ELF-1 (cell line): Measurements from ENCODE around the gene PCSK4.
"Not testable (repeated sequence)": the region's sequence is repeated elsewhere in the genome, so short reads cannot be mapped to it uniquely, and the experiment has no call there.

Source experiments
- DNase-seq: peaks from one replicate; pipeline ENCODE4 v3.0.0-alpha.2; 2016; ENCODE audit warnings: low read depth, low spot score

PCSK4 gene

DNA sequence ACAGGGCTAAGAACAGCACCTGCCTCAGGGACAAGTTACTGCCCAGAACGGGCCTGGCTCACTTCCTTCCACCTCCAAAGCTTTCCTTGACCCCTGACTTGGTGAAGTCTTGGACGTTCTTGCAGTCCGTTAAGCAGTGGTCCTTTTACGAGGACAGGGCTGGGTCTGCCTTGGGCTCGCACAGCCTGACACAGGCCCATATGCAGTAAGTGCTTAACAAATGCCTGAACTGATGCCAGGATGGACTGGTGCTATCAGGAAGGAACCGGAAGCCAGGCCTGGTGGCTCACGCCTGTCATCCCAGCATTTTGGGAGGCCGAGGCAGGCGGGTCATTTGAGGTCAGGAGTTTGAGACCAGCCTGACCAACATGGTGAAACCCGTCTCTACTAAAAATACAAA is 31.9 kb upstream of the PCSK4 start:
- DNase-seq = no peak

DNA sequence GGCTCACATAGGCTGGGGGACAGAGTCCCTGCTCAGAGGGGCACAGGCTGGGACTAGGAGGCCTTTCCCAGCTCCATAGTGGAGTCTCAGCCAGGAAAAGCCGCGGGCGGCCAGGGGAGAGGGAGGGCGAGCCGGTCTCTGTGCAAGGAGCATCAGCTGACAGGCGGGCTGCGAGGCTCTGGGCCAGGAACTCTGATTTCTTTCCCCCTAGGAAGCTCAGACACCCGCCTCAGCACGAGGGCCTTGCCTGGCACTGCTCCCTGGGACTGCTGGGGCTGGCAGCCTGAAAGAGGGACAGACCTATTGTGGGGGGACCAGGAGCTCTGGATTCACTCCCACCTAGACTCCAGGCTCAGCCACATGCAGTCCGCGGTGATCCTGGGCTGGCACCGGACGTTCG is 31.5 kb upstream of the PCSK4 start:
- no peak for DNase-seq

DNA sequence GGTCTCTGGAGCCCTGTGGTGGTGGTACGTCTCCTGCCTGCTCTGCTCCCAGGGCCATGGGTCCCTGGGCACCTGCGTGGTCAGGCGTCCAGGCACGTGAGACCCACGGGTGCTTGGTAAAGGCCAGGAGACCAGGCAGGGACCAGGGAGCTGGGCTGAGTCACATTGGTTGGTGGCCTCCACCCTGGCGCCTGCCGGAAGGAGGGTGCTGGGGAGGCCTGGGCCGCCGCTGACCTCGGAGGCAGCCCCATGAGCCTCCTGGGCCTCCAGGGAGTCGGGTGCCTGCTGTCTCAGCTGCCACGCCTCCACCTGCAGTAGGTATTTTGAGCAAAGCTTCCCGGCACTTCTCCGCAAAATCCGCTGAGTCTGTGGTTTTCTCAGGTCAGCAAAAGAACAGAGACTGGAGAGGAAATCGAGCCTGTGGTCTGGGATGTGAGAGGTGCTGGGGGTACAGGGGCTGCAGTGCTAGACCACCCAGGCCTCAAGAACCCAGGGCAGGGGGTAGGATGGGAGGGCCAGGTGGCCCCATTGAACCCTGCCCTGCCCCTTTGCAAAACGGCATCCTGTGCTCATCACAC is 30.1 kb upstream of the PCSK4 start:
- no peak for DNase-seq

DNA sequence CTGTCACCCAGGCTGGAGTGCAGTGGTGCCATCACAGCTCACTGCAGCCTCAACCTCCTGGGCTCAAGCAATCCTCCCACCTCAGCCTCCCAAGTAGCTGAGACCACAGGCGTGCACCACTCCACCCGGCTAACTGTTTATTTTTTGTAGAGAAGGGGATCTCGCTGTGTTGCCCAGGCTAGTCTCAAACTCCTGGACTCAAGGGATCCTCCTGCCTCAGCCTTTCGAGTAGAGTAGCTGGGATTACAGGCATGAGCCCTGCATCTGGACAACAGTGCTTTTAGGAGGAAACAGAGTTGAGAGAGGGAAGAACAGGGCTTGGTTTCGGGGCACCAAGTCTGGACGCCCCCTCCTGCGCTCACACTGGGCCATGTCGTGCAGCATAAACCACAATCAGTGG is 29.7 kb upstream of the PCSK4 start:
- not testable (repeated sequence) for DNase-seq

DNA sequence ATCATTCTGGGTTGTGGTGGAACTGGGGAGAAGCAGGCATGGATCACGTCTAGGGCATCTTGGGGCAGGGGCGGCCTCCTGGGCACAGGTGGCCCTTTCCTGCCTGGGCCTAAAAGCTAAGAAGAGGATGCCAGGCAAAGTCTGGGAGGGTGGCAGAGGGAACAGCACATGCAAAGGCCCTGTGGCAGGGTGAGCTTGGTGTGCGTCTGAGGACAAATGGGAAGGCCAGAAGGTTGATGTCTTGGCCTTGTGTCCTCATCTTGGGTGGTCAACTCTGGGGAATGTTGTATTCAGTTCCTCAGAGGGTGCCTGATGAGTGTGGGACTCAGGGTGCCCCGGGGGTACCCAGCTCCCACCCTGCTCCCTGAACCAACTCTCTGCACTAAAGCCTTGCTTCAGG is 28.3 kb upstream of the PCSK4 start:
- DNase-seq = no peak

DNA sequence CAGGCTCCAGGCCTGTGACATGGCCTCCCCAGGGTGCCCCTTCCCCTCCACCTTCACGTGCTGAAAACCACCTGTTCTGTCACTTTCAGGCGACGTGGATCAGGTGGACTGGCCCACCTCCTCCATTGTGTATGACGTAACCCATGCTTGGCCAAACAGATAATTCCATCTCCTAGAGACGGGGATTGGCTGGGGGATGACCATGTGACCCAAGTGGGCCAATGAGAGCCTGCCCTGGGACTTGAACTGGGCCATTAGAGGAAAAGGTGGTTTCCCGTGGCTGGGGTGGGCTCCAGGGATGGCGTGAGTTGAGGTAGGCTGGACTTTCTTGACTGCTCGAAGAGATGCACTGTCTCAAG is 26.2 kb upstream of the PCSK4 start:
- no peak for DNase-seq

DNA sequence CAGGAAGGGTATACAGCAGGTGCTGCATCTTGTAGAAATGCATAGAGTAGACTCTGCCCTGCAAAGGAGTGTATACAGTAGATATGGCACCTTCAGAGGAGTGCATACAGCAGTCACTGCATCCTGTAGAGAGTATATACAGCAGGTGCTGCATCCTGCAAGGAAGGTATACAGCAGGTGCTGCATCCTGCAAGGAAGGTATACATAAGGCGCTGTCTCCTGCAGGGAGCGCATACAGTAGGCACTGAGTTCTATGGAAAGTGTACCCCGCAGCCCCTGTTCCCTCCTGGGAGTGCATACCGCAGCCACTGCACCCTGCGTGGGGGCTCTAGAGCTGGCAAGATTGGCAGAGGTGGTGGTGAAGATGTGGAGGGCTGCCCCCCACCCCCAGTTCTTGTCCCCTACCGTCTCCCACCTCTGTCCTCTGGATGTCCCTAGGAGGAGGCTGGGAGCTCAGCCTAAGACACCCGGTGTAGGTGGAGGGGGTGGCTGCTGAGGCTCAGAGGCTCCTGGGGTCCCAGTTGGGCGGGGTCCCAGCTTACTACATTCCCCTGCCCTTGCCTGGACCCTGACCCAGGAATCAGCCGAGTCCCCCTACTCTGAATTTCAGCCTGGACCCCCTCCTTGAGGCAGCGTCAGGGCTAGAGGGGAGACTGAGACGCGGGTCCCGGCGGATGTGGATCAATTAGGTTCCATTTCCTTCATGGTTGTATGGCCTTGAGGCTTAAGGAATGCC is 25.0 kb upstream of the PCSK4 start:
- DNase-seq = no peak

DNA sequence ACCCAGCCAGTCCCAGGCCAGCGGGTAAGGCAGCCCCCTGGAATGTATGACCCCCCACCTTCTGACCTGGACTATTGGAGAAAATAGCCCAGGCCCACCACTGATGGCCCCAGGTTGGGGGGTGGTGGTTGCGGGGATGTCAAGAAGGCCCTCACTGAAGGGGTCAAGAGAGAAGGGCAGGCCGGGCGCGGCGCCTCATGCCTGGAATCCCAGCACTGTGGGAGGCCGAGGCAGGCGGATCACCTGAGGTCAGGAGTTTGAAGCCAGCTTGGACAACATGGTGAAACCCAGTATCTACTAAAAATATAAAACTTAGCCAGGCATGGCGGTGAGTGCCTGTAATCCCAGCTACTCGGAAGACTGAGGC is 24.1 kb upstream of the PCSK4 start:
- DNase-seq = no peak

DNA sequence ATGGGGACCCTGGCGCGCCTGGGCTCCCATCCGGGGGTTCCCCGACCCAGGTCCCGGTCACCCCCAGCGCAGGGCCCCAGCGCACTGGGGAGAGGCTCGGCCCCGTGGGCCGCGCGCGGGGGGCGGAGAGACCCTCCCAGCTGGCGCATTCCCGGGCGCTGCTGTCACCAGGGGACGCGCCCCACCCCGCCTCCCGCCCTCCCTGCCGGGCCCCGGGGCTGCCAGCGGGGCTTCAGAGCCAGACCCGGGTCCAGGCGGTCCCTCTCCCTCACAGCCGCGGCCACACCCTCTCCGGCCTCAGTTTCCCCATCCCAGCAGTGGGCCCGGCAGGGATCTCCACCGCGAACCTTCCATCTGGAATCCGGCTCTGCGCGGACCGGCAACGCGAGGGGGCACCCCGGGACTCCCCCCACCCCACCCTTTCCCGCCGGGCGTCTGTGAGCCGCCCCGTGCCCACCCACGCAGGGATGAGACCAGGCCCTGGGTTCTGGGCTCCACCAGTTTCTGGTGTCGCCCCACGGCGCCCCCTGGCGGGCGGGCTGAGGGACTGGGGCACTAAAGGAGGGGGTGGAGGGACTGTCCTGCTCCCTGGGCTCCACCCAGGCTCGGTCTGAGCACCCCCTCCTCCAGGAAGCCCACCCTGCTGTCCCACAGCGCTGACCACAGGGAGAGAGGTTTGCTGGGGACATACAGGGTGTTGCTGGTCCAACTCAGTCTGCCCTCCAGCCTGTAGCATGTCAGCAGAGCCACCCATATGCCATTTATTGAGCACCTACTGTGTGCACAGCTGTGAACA is 23.5 kb upstream of the PCSK4 start:
- DNase-seq = no peak

DNA sequence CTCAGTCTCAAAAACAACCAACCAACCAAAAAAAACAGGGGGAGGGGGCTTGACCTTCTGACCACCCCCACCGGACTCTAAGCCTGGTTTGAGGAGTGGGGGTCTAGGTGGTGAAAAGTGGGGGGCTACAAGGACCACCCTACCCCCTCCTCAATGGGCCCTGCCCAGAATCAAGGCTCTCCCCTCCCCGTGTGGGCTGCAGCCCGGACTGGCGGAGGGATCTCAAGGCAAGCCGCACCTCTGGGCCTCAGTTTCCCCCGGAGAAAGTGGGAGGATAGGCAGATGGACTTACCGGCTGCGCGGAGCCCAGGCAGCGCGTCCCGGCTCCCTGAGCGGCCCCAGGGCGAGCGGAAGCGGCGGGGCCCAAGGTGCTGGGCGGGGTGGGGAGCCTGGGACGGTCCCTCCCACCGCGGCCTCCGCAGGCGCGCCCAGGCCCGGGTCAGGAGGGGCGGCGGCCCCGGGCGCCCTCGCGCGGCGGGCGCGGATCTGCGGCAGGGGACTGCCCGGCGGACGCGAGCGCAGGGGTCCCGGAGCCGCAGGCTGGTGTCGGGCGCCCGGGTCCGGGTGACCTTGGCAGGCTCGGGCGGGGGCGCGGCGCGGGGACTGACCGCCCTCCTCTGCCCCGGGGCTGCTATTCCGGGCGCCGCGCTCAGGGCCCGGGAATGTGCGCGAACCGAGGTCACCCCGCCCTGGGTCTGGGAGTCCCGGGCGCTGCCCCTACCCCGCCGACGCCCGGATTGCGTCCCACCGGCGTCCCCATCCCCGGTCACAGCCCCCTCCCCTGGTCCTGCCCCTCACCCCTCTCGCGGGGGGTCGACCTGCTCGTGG is 22.7 kb upstream of the PCSK4 start, which contains the start of gene ADAMTSL5:
ADAMTSL5 (minus strand) TSS at position 349 of the 828 bp plus-strand sequence. CDS start 2,076 bp downstream, outside the sequence.
- DNase-seq = peak; percentile 41

DNA sequence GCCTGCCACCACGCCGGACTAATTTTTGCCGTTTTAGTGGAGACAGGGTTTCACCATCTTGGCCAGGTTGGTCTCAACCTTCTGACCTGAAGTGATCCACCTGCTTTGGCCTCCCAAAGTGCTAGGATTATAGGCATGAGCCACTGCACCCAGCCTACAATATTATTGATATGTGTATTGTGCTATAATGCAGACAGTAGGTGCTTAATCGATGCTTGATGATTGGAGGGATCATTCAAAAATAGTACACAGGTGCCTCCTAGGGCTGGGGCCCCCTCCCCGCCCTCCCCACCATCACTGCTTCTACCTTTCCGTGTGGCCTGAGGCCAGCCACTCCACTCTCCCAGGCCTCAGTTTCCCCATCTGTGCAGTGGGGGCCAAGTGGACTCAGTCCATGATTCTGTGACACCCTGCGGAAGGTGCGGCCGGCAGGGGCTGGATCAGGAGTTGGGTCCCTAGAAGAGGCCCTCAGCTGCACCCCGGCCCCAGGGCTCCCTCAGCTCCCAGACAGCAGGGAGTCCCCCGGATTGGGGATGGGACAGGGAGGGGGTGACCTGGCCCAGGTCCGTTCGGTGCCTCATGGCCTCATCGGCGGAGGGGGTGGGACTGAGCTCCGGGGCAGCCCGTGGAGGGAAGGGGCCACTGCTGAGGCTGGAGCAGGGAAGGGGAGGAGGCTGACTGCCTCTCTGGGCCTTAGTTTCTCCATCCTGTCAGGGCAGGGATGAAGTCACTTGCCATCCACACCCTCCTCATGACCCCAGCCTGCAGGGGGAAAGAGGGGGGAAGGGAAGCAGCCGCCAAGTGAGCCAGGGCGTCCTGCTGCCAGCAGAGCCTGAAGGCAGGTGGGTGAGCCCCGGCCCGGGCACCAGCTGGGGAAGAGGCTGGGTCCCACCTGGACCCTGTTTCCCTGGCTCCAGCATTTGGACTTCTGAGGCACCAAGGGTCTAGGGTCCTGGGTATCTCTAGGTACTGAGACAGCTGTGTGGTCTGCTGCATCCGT is 21.5 kb upstream of the PCSK4 start:
- no peak for DNase-seq

DNA sequence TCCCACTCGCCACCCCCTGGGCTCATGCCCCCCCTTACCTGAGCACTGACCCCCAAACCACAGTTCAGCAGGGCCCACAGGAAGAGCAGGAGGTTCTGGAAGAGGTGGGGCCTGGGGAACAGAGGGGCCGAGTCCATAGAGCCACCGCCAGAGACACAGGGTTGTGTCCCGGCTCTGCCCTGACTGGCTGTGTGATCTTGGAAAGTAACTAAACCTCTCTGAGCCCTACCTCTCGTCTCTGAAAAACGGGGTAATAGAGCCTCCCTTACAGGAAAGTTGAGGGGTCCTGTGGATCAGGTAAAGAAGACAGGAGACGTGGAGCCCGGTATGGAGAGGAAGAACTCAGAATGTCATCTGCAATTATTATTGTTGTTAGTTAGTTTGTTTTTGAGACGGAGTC is 20.7 kb upstream of the PCSK4 start:
- DNase-seq = no peak

DNA sequence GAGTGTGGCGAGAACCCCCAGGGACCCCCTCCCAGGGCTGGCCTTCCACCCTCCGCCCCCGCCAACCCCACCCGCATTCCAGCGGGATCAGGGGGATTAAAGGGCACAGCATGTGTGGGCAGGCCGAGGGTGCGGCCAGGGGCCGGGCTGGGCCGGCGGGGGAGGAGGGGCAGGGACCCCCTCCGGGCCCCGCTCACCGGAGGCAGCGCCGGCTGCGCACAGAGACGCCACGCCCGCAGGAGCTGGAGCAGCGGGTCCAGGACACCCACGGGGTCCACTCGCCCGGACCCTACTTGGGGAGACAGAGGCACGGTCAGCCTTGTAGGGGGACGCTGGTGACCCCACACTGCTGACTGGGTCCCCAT is 20.3 kb upstream of the PCSK4 start:
- DNase-seq = no peak

DNA sequence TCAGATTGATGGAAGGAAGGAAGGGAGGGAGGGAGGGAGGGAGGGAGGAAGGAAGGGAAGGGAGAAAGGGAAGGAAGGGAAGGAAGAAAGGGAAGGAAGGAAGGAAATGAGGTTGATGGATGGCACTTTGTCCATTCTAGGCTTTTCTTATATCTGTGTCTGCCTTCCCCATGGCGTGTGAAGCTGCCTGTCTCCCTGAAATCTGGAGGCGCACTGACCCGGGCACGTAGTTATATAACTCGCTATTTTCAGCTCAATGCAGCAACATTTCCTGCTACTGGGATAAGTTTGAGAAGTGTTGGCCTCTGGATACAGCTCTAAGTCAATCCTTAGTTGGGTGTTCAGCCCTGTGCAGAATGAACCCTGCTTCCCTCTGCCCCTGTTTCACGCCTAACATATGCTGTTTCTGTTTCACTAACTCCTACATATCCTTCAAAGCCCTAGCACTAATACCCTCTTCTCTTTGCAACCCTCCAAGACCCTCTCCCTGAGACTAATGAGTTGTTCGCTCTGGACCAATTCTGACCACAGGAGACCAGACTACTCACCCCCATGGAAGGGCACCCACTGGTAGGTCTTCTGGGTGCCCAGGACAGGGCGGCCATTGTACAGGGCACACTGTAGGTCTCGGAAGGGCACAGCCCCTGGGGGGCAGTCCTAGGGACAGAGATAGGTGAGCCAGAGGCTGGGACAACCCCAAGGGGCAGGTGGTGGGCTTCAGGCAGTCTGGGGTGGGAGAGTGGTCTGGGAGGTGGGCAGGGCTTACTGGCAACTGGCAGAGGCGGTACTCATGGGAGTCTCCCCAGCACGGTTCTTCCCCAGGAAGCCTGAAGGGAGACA is 19.7 kb upstream of the PCSK4 start:
- no peak for DNase-seq

DNA sequence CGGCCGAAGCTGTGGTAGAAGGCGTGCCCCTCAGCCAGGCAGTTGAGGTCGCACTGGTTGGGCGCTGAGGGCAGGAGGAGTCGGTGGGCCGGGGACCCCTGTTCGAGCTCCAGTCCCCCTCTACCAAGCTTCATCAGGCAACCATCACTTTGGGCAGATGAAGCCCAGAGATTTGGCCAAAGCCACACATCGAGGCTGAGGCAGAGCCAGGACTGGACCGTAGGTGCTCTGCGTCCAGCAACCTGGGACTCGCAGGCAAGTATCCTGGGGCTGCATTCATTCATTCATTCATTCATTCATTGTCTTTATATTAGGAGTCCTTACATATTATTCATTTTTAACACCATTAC is 18.3 kb upstream of the PCSK4 start:
- no peak for DNase-seq

DNA sequence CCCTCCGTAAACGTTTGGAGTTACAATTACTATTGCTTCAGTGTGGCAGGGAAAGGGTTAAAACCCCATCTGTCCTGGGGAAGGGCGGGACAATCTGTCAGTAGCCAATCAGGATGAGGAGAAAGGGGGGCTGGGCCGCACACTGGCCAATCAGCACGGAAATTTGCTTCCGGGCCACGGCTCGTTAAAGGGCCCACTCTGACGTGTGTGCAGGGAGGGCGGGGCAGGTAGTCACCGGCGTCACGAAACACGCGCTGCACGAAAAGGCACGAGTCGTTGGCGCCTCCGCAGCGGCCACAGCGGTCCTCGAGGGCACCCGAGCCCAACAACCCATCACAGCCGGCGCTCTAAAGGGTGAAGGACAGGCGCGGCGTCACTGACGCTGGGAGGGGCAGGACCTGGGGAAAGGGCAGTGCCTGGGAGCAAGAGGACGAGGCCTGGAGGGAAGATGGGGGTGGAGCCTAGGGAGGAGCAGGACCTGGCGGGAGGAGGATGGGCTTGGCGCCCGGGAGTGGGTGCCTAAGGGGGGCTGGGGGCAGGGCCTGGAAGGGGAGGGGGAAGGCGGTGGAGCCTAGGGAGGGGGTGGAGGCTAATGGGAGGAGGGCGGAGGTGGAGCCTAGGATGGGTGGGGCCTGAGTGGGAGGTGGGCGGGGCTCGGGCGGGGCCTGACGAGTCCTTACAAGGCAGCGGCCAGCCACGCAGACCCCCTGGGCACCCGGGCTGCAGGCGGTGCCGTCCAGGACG is 17.8 kb upstream of the PCSK4 start:
- DNase-seq = peak; percentile 98

DNA sequence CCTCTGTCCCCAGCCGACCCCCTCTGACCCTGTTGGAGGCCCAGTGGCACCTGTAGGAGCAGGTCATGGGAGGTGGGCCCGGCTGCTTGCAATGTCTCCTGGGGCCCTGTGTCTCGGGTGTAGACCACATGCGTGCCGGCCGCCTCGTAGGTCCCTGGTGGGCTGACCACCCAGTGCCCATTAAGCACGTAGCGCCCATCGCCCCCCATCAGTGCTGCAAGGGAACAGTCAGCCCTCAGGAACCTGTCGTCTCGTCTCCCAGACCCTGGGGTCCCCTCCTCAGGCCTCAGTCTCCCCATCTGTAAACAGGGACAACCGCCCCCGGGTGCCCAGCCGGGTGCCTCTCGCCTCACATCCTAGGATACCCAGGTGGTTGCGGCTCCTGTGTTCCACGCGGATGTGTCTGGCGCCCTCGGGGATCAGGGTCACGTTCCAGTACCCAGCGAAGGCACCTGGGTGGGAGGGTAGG is 17.1 kb upstream of the PCSK4 start:
- no peak for DNase-seq

DNA sequence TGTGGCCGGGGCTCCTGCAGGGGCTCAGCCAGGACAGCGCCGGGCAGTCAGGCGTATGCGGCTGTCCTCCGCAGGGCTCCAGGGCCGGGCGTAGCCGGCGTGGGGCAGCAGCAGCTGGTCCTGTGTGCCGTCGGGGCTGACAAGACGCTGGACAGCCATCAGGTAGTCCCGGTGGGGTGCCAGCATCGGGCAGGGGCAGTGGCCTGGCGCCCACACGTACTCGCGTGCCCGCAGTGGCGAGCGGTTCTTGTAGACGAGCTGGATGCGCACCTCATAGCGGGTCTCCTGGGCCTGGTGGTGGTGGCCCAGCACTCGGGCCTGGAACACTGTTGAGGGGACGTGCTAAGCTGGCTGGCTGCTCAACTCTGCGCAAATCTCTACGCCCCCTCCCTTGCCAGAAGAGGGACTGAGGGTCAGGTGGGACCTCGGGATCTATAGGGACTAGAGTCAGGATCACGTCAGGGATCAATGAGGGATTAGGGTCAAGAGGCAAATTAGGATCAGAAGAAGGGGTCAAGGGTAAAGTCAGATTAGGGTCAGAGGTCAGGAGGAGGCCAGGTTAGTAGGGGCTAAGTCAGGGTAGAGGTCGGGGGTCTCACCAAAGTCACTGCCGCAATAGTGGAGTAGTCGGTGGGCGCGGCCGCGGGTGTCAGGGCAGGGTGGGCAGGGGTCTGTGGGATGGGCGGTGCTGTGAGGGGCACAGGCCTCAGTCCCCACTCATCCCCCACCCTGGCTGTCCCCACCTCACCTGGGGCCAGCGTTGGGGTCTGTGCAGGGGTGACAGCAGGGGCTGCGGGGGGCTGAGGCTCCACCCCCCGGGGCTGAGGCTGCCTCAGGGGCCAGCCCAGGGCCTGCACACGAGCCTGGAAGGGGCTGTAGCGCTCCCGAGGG is 16.1 kb upstream of the PCSK4 start:
- DNase-seq = no peak
